Endothelial cell of umbilical vein (primary cell): ENCODE measurements around the gene GALNT10. TPM values are rescaled to one million over a fixed set of nuclear protein-coding genes. Genes with fewer than 3 reads are reported as not detected.

Source experiments
- BruUV-seq: library from RNA; stranded (reverse); fragments of 400-500 nt; replicated peaks from 2 replicates; lab custom pipeline; 2021; lab: Mats Ljungman, UMichigan
- CTCF ChIA-PET: fragments of 300-600, 350-600 bp; sonication (Branson Sonifier 250); formaldehyde crosslinking; loops from one replicate; lab custom pipeline; 2021; ENCODE audit warnings: antibody characterized with exemption, inconsistent platforms; lab: Charles Lee
- POLR2A ChIA-PET: fragments of 300-600, 350-600 bp; sonication (Branson Sonifier 250); formaldehyde crosslinking; loops from one replicate; lab custom pipeline; 2021; ENCODE audit warnings: antibody characterized with exemption, inconsistent platforms; lab: Charles Lee
- DNase-seq: peaks from one replicate; pipeline ENCODE4 v3.0.0-alpha.2; 2011; ENCODE audit warnings: low read depth, low spot score
- FAIRE-seq: peaks from 2 replicates; lab custom pipeline; 2011; peaks lifted over from hg19 to GRCh38; lab: Jason Lieb, UNC
- H2AFZ ChIP-seq: 2 replicates; pipeline ENCODE4 v1.6.0; 2012; ENCODE audit warnings: low read depth, low read length, control low read depth, inconsistent platforms
- H3K27ac ChIP-seq: 2 replicates; pipeline ENCODE4 v1.5.1; 2011; ENCODE audit warnings: low read depth, mild to moderate bottlenecking, control low read depth, low read length, moderate library complexity; ENCODE audit not compliant: insufficient read depth
- H3K27me3 ChIP-seq, 2 experiments: 2 replicates each; pipeline versions ENCODE4 v1.6.0 to v1.6.1; 2011; ENCODE audit warnings: low read length in 2 of 2, mixed read lengths in 1 of 2; ENCODE audit not compliant: control insufficient read depth in 2 of 2, insufficient read depth in 2 of 2
- H3K36me3 ChIP-seq, 2 experiments: 2 replicates in 1 of 2; 3 replicates in 1 of 2; pipeline ENCODE4 v1.5.1; 2011; ENCODE audit warnings: low read length in 2 of 2, mild to moderate bottlenecking in 1 of 2, moderate library complexity in 1 of 2; ENCODE audit not compliant: control insufficient read depth in 2 of 2, insufficient read depth in 2 of 2; ENCODE audit errors: extremely low read depth in 1 of 2
- H3K4me1 ChIP-seq: 3 replicates; pipeline ENCODE4 v1.5.1; 2011; ENCODE audit warnings: mild to moderate bottlenecking, low read length; ENCODE audit not compliant: control insufficient read depth, insufficient read depth; ENCODE audit errors: extremely low read depth
- H3K4me2 ChIP-seq: 2 replicates; pipeline ENCODE4 v1.6.1; 2011; ENCODE audit warnings: low read length, control low read depth, mixed read lengths; ENCODE audit not compliant: insufficient read depth
- H3K4me3 ChIP-seq, 3 experiments: fragments of 200-600 bp in 1 of 3; sonication (generic), shearing (Covaris generic) in 1 of 3; replicated peaks in 1 of 3; 2 replicates each; pipeline ENCODE4 v1.5.1; 2011 to 2016; ENCODE audit warnings: control low read depth in 3 of 3, low read length in 3 of 3, mild to moderate bottlenecking in 2 of 3, inconsistent platforms in 1 of 3, low read depth in 1 of 3, moderate library complexity in 1 of 3; ENCODE audit not compliant: insufficient read depth in 1 of 3
- H3K79me2 ChIP-seq: 2 replicates; pipeline ENCODE4 v1.6.0; 2012; ENCODE audit warnings: low read length, inconsistent platforms; ENCODE audit not compliant: control insufficient read depth, insufficient read depth
- H3K9ac ChIP-seq: replicated peaks from 2 replicates; pipeline ENCODE3; 2011; ENCODE audit warnings: low read length, control low read depth; ENCODE audit not compliant: insufficient read depth; ENCODE audit errors: extremely low read depth
- H3K9me1 ChIP-seq: replicated peaks from 3 replicates; pipeline ENCODE4 v1.6.0; 2011; ENCODE audit warnings: mild to moderate bottlenecking, low read length; ENCODE audit not compliant: control insufficient read depth, insufficient read depth; ENCODE audit errors: extremely low read depth
- H3K9me3 ChIP-seq: replicated peaks from 2 replicates; pipeline ENCODE4 v1.5.1; 2012; ENCODE audit warnings: low read length, inconsistent platforms; ENCODE audit not compliant: control insufficient read depth, insufficient read depth
- H4K20me1 ChIP-seq: replicated peaks from 2 replicates; pipeline ENCODE3; 2011; ENCODE audit warnings: mild to moderate bottlenecking, low read length; ENCODE audit not compliant: control insufficient read depth, insufficient read depth; ENCODE audit errors: extremely low read depth
- CTCF ChIP-seq, 2 donors: IDR thresholded peaks; 1 replicate in 1 of 2; 2 replicates in 1 of 2; pipeline ENCODE4 v1.5.1; 2011; ENCODE audit warnings: low read length in 2 of 2, mild to moderate bottlenecking in 2 of 2, moderate library complexity in 2 of 2, control low read depth in 1 of 2, inconsistent platforms in 1 of 2, low read depth in 1 of 2; ENCODE audit not compliant: insufficient read depth in 1 of 2; ENCODE audit errors: extremely low read depth in 1 of 2
- EZH2 ChIP-seq: IDR thresholded peaks from 2 replicates; pipeline ENCODE4 v1.6.1; 2012; ENCODE audit warnings: borderline replicate concordance, low read depth, mild to moderate bottlenecking, moderate library complexity, low read length, inconsistent platforms; ENCODE audit not compliant: severe bottlenecking
- FOS ChIP-seq: IDR thresholded peaks from 2 replicates; pipeline ENCODE4 v1.6.1; 2011; ENCODE audit warnings: mild to moderate bottlenecking, low read length, moderate library complexity, borderline replicate concordance; ENCODE audit not compliant: insufficient read depth
- GATA2 ChIP-seq: IDR thresholded peaks from 2 replicates; pipeline ENCODE4 v1.7.0; 2011; ENCODE audit warnings: low read depth, mild to moderate bottlenecking, moderate library complexity, mixed read lengths, low read length; ENCODE audit not compliant: insufficient read length, insufficient read depth
- JUN ChIP-seq: IDR thresholded peaks from 2 replicates; pipeline ENCODE4 v1.6.1; 2011; ENCODE audit warnings: borderline replicate concordance, low read depth; ENCODE audit not compliant: insufficient read length, insufficient read depth
- MAX ChIP-seq: IDR thresholded peaks from 2 replicates; pipeline ENCODE4 v1.6.1; 2011; ENCODE audit not compliant: insufficient read depth, insufficient read length
- MYC ChIP-seq: IDR thresholded peaks from one replicate; pipeline ENCODE4 v1.6.1; 2011; ENCODE audit warnings: mild to moderate bottlenecking, low read depth, low read length
- POLR2A ChIP-seq: IDR thresholded peaks from 2 replicates; pipeline ENCODE4 v1.6.1; 2012; ENCODE audit warnings: low read depth, mild to moderate bottlenecking, control low read depth, low read length
- POLR2AphosphoS5 ChIP-seq: IDR thresholded peaks from 2 replicates; pipeline ENCODE4 v1.6.1; 2012; ENCODE audit warnings: low read depth, mild to moderate bottlenecking, control low read depth, low read length, moderate library complexity; ENCODE audit not compliant: insufficient read depth
- dilution Hi-C: fragments of 300-500 bp; cut with MboI; formaldehyde crosslinking; loops from one replicate; pipeline ENCODE4 v1.15.0; 2019; ENCODE audit warnings: low sequenced_read_pairs; ENCODE audit not compliant: extremely low pct_ligation_motif_present
- intact Hi-C: fragments of 100-400 bp; cut with micrococcal nuclease; formaldehyde crosslinking; loops from one replicate; pipeline ENCODE4 v1.10.0; 2022
- polyA plus RNA-seq, 4 experiments: library from polyadenylated mRNA; depleted of rRNA in 3 of 4; stranded (reverse) in 3 of 4; unstranded in 1 of 4; fragments of >200 nt; gene quantifications; 2 replicates each; pipeline versions ENCODE4 v1.2.1 to v1.2.3, GENCODE V29; 2011 to 2012; ENCODE audit warnings: missing spikeins in 1 of 4
- total RNA-seq: library from RNA; stranded (reverse); gene quantifications from 2 replicates; pipeline ENCODE4 v1.2.3, GENCODE V29; 2021

The GALNT10 gene
- total and polyA plus RNA-seq, 2 donors (not counting 3 experiments of a cell fraction or from before 2014, with no cell fraction given): 70.2 to 77.6 TPM

GRCh38 chr5:154459015-154459414 lies 268.5 kb downstream of the GALNT10 start:
- Histone ChIP-seq H3K4me1 (peaks cover 2% of the 10 kb centered on the region), H4K20me1 (no peaks in the 10 kb centered on the region), H3K27me3 (no peaks in the 10 kb centered on the region), H3K9ac (no peak overlapping the region), H3K27ac (no peak overlapping the region), H3K4me2 (no peak overlapping the region), H2AFZ (no peak overlapping the region), H3K9me3 (no peaks in the 10 kb centered on the region), H3K4me3 (no peak overlapping the region), H3K9me1 (no peaks in the 10 kb centered on the region), H3K79me2 (no peaks in the 10 kb centered on the region), H3K36me3 (peaks cover 0 to 9% of the 10 kb centered on the region in 2 experiments)
- FAIRE-seq (no peak), DNase-seq (no peak)
- ChIA-PET CTCF (no interaction called here), POLR2A (no interaction called here)
- TF ChIP-seq CTCF (IDR thresholded peaks at IDR 0.05; ENCODE audit: extremely low read depth in 1 of 2, insufficient read depth in 1 of 2, low read depth in 1 of 2, low read length in 2 of 2) (no peak), FOS (no peak)
- intact Hi-C loops (no loop called here), dilution Hi-C loops (no loop called here)
- no TSS peak for BruUV-seq

GRCh38 chr5:154460172-154460571 lies 269.6 kb downstream of the GALNT10 start:
- dilution Hi-C loops: no loop called here
- H3K9me3 ChIP-seq: no peaks in the 10 kb centered on the region
- TF ChIP-seq MYC: no peak
- no peak for TF ChIP-seq POLR2A
- no peak for TF ChIP-seq FOS
- TF ChIP-seq JUN: no peak
- no peak for TF ChIP-seq GATA2
- no peak for TF ChIP-seq POLR2AphosphoS5
- no peak for TF ChIP-seq MAX
- TF ChIP-seq EZH2: no peak
- TF ChIP-seq CTCF (IDR thresholded peaks at IDR 0.05; ENCODE audit: extremely low read depth in 1 of 2, insufficient read depth in 1 of 2, low read depth in 1 of 2, low read length in 2 of 2): no peak
- no peaks in the 10 kb centered on the region for H4K20me1 ChIP-seq
- ChIA-PET POLR2A (no interaction called here), CTCF (interaction anchor here (0.9 to 3.0 kb wide), 2 partner anchors 8 to 388 kb away, joined by 3 to 29 read pairs; no protein-coding TSS in a partner anchor)
- H3K27me3 ChIP-seq: no peaks in the 10 kb centered on the region
- H3K9me1 ChIP-seq: no peaks in the 10 kb centered on the region
- intact Hi-C loops: no loop called here
- H3K4me3 ChIP-seq: no peak overlapping the region
- no peak overlapping the region for H3K9ac ChIP-seq
- H3K4me2 ChIP-seq: no peak overlapping the region
- H3K36me3 ChIP-seq: peaks cover 0 to 9% of the 10 kb centered on the region in 2 experiments
- no peak for FAIRE-seq
- no peak overlapping the region for H2AFZ ChIP-seq
- H3K79me2 ChIP-seq: no peaks in the 10 kb centered on the region
- DNase-seq: no peak
- BruUV-seq: no TSS peak
- no peak overlapping the region for H3K27ac ChIP-seq
- H3K4me1 ChIP-seq: peaks cover 2% of the 10 kb centered on the region
